HG03097 (cell line): ENCODE results near the gene LILRA5.
"Not testable (repeated sequence)": the region's sequence is repeated elsewhere in the genome, so short reads cannot be mapped to it uniquely, and the experiment has no call there.

Source experiments
- ATAC-seq: cut with Tn5 transposase; IDR thresholded peaks from one replicate; pipeline ENCODE4 v1.9.1; 2021; ENCODE audit not compliant: unreplicated experiment, low FRiP score

Gene LILRA5

GRCh38 chr19:54278056-54278455, 34.9 kb downstream of the LILRA5 start:
- ATAC-seq = not testable (repeated sequence)

- not testable (repeated sequence) for ATAC-seq
Observed at GRCh38 chr19:54277111-54277615, 35.8 kb downstream of the LILRA5 start.

- no peak for ATAC-seq
Observed at GRCh38 chr19:54275951-54276350, 37.0 kb downstream of the LILRA5 start.

- not testable (repeated sequence) for ATAC-seq
Observed at GRCh38 chr19:54274516-54274915, 38.5 kb downstream of the LILRA5 start.

GRCh38 chr19:54273821-54274220, 39.1 kb downstream of the LILRA5 start:
- ATAC-seq = no peak

GRCh38 chr19:54272181-54272580, 40.8 kb downstream of the LILRA5 start:
- ATAC-seq = not testable (repeated sequence)

- not testable (repeated sequence) for ATAC-seq
Observed at GRCh38 chr19:54271587-54271986, 41.4 kb downstream of the LILRA5 start.

- ATAC-seq = no peak
Observed at GRCh38 chr19:54271106-54271505, 41.9 kb downstream of the LILRA5 start.

- ATAC-seq = no peak
Observed at GRCh38 chr19:54268936-54269335, 44.0 kb downstream of the LILRA5 start.

- no peak for ATAC-seq
Observed at GRCh38 chr19:54266133-54266532, 46.8 kb downstream of the LILRA5 start.

GRCh38 chr19:54262470-54262869, 50.5 kb downstream of the LILRA5 start:
- no peak for ATAC-seq

- no peak for ATAC-seq
Observed at GRCh38 chr19:54262066-54262465, 50.9 kb downstream of the LILRA5 start.

GRCh38 chr19:54257116-54257480, 55.9 kb downstream of the LILRA5 start, which contains the start of gene LILRB5:
Gene LILRB5, minus strand, starts transcription at chr19:54257273. Its CDS starts 80 bp downstream, at chr19:54257193.
- no peak for ATAC-seq
